Measurements from ENCODE around the gene MAPRE3. TPM values are rescaled to one million over a fixed set of nuclear protein-coding genes. Genes with fewer than 3 reads are reported as not detected.

Gene MAPRE3
- total RNA-seq, 1 donor from 2014 or later, result 15.4 TPM

- DNase-seq, result no peak
Measured at GRCh38 chr2:27042159-27042661, 71.8 kb downstream of the MAPRE3 start.

- DNase-seq, result no peak
Measured at GRCh38 chr2:27042985-27043634, 72.7 kb downstream of the MAPRE3 start.

DNA sequence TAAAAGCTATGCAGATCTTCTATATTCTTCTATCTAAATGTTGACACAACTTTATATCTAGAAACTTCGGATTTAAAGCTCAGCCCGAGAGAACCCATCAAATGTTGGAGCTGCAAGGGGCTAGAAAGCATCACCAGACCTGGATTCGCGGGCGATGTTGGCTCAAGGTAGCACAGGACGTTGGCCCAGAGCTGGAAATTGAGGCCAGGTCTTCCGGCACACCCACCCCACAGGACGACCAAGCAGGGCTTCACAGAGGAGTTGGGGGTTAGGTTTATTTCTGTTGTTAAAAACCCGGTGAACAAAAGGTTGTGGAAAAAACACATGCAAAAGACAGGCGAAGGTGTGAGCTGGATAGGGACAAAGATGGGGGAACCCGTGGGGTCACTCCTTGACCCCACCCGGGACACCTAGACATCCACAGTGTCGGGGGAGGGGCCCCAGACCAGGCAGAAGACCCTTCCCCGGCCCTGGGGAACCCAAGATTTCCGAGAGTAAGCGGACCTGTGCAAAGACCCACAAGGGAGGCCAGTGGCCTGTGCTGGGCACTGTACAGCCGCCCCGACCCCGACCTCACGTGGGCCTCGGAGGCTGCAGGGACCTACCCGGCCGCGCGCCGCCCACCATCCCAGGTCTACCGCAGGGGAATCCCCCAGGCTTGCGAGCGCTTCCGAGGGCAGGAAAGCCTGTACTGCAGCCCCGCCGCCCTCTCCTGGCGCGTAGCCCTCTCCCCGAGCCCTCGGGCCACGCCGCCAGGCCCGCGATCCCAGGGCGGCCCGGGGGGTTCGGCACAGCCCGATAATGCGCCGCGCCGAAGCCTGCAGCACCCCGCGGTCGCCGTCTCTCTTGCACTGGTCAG is 79.2 kb downstream of the MAPRE3 start:
- no peak for DNase-seq

DNA sequence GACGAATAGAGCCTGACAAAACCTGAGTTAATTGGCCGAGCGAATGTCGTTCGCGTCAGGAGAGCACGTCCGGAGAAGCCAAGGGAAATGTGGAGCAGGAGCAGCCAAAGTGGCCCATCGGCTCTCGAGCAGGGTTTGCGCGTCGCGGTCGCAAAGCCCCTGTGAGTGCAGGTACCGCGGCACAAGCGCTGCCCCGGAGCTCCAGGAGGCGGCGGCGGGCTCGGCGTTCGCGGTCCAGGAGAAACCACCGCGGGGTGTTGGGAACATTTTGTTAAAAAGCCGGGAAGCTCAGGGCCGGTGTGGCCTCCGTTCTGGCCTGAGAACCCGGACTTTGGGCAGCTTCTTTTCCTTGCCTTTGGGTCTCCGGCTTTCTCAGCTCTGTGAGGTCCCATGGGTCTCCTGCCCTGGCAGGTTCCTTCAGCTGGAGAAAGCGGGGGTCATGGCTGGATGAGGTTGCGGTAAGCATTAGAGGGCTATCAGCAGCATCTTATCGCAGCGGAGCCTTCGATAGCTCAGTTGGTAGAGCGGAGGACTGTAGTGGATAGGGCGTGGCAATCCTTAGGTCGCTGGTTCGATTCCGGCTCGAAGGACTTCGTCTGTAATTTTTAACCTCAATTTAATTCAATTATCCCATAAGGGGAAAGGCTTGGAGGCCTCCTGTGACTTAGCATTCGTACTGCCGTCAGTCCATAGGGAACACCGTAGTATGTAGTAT is 80.0 kb downstream of the MAPRE3 start:
- DNase-seq, result peak; percentile 86

DNA sequence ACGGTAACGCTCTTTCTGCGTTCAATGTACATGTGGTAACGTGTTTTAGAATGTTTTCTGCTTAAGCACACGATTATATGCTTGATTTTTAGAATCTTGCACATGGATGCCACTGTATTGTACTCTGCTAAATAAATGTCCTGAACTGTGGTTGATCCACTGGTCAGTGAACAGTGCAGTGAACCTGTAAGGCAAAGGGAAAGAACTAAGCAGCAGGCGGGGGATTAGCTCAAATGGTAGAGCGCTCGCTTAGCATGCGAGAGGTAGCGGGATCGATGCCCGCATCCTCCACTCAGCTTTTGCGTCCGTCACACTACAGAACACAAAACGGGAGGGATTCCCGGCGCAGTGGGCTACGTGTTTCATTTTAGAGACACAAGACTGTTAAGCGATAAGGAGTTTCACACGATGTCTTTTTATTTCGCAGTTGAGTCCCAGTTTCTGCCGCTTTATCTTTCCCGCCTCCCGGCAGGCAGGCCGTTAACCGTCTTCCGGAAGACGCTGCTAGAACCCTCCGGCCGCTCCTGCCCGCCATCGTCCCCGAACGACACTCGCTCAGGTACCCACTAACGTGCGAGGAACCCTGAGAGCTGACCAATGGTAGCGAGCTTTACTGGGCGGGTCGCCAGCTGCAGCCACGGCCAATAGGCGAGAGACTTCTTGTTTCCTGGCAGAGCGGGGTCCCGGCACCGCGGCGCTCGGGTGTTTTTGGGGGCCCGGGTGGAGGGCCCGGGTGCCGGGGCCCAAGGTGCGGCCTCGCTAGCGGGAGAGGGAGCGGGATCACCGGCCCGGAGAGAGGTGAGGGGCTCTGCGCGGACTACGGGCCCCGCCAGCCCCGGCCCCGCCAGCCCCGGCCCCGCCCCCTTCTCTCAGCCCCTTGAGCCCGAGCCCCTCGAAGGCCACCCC is 80.8 kb downstream of the MAPRE3 start, which contains the start of gene AGBL5:
Gene AGBL5 (plus strand): TSS at position 673 of the 906 bp plus-strand sequence. CDS start 1,291 bp downstream, outside the sequence.
- peak; percentile 89 for DNase-seq

DNA sequence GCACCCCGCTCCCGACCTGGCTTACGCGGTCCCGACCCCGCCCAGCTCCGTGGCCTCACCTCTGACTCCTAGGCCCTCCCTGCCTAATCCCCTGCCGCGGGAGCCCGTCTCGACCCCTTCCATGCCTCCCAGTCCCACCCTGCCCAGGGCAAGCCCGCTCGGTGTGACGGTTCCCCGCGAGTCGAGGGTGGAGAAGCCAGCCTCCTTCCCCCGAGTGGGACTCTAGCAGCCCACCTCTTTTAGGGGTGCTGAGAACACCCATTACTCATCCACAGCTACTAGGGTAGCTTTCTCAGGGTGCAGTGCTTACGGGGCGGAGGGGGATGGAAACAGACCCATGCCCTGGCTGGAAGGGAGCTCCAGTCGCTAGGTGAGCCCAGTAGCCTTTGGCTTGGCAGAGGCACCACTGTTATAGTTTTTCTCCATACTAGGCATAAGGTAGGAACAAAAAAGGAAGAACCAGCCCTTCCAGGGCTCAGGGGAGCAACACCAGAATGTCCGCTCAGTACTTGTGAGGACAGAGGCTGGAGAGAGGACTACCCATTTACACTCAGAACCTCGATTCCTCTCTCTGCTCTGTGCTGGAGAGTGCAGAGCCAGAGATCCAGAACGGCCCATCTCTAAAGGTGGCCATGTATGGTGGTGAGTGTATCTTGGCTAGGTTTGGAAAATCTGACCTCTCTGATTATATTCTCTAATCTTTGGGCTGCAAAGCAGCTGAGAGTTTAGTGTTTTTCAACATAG is 81.6 kb downstream of the MAPRE3 start:
- no peak for DNase-seq

DNA sequence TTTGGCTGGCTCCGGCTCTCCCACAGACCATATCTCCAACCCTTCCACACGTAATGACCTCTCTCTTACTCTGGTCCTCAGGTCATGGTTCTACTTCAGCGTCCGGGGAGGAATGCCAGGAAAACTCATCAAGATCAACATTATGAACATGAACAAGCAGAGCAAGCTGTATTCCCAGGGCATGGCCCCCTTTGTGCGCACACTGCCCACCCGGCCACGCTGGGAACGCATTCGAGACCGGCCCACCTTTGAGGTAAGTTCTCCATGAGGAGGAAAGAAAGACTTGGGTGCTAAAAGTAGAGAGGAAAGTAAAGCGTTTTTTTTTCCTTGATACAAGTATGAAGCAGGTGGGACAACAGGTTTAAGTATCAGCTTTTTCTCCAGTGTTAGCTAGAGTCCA is 82.9 kb downstream of the MAPRE3 start:
- no peak for DNase-seq

GRCh38 chr2:27053776-27054175 is 83.3 kb downstream of the MAPRE3 start:
- no peak for DNase-seq

DNA sequence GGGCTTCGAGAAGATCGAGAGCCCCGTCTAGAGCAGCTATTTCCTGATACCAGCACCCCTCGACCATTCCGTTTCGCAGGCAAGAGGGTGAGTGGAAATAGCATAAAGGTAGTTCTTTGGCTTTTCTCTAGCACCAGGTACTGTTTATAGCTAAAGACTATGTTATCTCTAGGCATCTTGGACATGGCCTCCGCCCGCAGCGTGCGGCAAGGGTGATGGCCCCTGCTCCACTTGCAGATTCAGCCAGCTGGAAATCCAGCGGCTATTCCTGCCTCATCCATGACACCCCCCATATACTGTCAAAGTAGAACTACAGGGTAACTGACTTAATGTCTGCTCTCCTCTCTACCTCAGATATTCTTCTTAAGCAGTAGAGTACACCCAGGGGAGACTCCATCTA is 84.3 kb downstream of the MAPRE3 start:
- no peak for DNase-seq

DNA sequence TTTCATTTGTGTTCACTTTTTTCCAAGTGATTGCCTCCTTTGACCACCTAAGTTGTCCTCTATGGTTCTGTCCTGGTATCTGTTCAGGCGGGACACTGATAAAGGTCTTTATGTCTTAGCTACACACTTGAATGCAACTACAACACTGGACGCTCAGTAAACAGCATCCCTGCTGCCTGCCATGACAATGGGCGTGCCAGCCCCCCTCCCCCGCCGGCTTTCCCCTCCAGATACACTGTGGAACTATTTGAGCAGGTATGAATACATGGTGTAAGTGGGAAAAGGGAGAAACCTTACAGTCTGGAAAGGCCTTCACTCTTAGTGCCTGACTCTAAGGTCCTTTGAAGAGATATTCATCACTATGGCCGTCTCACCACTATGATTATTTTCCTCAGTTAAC is 86.7 kb downstream of the MAPRE3 start:
- DNase-seq, result no peak

DNA sequence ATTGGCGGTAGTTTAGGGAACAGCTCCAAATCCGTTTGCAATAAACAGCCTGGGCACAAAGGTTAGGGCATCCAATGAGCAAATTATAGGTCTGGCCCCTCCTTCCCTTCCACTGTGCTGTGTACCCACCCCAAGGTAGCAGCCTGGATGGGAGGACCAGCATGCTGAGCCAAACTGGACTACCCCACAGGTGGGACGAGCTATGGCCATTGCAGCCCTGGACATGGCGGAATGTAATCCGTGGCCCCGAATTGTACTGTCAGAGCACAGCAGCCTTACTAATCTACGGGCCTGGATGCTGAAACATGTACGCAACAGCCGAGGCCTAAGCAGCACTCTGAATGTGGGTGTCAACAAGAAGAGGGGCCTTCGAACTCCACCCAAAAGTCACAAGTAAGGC is 87.8 kb downstream of the MAPRE3 start:
- DNase-seq, result no peak

DNA sequence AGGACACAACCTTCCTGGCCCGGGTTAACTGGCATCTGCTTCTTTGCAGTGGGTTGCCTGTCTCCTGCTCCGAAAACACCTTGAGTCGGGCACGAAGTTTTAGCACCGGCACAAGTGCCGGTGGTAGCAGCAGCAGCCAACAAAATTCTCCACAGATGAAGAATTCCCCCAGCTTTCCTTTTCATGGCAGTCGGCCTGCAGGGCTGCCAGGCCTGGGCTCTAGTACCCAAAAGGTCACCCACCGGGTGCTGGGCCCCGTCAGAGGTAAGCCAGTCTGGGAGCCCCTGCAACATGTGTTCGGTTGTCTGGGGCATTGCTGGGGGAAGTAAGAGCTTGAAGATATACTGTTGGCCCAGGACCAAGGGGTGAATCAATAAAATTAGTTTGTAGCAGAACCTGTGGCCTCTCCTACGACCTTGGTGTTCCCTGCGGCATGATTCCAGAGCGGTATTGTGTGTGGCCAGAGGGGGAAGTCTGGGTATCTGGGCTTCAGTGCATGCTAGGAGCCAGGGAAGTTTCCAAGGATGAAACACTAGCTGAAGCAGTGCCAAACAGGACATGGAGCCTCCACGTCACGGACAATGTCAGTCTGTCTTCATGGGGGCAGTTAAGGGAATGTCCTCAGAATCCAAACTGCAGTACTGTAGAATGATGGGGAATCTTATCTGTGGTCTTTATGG is 88.8 kb downstream of the MAPRE3 start:
- DNase-seq, result no peak

DNA sequence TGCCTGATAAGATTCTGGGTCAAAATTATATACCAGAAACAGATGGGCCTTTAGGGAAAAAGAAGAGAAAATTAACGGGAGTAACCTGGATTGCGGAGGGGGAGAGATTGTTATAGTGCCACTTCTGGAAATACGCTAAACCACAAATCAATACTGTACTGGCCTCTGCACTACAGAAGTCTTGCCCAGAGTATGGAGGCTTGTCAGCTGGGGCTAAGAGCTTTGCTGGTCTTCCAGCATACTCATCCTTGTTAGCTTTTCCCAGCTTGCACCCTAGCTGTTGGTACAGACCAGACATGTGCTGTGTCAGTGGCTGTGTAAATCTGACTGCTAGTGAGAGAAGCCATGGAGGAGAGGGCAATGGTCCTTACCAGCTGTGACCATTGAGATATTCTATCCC is 89.9 kb downstream of the MAPRE3 start:
- no peak for DNase-seq

- no peak for DNase-seq
Measured at GRCh38 chr2:27065128-27065527, 94.7 kb downstream of the MAPRE3 start.

DNA sequence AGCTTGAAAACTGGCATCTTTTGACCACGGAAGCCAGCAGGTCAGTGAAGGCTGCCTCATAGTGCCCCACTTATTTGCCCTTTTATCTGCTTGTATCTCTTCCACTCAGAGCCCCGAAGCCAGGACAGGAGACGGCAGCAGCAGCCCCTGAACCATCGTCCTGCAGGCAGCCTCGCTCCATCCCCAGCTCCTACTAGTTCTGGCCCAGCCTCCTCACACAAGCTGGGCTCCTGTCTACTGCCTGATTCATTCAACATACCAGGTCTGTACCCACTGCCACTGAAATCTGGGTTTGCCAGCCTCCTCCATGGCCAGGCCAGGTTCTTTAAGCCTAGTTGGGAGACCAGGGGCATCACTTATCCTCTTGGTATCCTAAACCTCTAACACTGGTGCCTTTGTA is 96.9 kb downstream of the MAPRE3 start:
- no peak for DNase-seq

DNA sequence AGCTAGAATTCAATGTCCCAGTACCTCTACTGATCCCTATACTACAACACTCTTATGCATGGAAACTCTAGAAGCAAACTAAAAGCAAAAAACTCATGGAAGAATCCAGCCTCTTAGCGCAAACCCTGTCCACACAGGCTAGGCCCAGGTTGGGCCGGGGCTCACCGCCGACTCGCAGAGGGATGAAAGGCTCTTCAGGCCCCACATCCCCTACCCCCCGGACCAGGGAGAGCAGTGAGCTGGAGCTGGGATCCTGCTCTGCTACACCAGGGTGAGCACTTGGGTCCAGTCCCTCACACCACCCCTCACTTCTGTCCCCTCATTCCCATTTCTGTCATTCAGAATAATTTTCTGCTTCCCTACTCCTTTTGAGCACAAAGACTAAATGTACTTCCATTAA is 99.0 kb downstream of the MAPRE3 start:
- DNase-seq, result no peak

DNA sequence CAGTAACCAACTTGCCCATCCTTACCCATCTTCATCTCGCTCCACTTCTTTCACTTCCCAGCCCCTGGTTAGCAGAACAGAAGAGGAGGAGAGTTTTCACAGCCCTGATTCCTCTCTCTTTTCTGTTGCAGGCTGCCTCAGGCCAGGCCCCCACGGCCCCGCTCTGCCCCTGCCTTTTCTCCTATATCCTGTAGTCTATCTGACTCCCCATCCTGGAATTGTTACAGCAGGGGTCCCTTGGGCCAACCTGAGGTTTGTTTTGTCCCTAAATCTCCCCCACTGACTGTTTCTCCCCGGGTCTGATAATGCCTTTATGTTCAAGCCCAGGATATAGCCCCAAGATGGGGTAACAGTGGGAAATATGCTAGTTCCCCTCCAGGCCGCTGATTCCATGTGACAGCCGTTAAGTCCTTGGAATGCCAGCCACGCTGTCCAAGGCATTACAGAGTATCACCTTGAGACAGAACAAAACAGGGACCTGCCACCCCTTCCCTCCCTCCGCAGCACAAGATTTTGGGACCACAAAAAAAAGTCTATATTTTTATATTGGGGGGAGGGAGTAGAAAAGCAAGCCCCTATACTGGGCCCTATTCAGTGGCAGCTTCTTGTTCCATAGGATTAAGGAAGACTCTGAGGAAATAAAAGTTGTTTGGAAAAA is 99.7 kb downstream of the MAPRE3 start:
- no peak for DNase-seq

GRCh38 chr2:27070653-27071276 is 100.3 kb downstream of the MAPRE3 start:
- no peak for DNase-seq

DNA sequence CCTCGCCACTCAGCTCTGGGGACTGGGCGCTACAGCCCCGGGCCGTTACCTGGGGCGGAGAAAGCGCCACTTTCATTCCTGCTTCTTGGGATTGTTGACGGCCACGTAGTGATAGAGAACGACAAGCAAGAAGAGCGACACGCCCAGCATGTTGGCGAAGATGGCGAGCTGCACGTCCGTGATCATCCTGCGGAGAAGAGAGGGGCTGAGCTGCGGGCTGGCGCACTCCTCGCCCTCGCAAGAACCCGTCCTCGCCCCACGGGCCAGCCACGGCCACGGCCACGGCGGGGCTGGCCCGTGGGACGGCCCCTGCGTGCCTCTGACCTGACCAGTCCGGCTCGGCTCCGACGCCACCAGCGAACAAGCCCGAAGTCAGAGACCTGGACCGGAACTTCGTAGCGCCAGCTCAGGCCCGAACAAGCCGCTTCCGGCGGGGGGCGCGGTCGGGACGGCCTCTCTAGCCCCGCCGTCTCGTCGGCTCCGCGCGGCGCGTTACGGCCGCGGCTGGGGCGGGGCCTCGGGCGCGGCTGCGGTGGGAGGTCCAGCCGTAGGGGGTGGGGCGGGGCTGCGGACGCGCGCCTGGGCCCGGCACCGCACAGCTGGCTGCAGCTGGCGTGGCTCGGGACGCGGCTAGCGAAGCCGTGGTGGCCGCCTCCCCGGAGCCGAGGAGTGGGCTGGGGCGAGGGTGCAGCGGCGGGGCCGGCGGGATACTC is 101.0 kb downstream of the MAPRE3 start, which contains the start of gene OST4:
Gene OST4 (minus strand): TSS at position 378 of the 713 bp plus-strand sequence.
- peak; percentile 96 for DNase-seq

Data from occipital lobe (tissue), 2 donors.